Raji (cell line): Measurements from ENCODE around the gene PM20D1.

Experiments used
- POLR2A ChIP-seq: IDR thresholded peaks from 2 replicates; pipeline ENCODE4 v1.6.1; 2011; ENCODE audit warnings: low read depth, low read length, control low read depth; ENCODE audit not compliant: insufficient read depth

Gene PM20D1

DNA sequence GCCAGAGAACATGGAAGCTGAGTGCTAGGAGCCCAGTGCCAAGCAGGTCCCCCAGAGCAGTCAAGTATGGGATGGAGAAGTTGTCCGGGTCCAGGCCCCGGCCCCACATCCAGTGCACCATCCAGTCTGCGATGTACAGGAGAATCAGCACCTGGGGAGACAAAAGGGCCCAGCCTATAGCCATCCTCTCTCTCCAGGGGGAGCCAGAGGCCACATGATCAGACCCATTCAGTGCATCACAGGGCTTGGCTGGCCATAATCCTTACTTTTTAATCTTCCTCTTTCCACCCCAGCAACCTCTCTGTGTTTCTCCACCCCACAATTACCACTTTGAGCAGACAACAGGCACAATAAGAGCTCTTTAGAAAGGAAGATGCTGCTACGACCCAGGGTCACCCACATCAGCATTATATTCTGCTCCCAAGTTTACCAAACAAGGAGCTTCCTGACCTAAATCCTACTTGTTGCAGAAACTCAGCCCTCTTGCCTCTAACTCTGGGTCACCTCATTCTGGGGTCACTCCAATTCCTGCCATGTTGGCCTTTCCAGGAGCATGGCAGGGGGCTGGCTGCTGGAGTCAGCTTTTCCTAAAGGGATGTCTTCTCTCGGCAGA lies 58.3 kb downstream of the PM20D1 start:
- TF ChIP-seq POLR2A, result no peak

DNA sequence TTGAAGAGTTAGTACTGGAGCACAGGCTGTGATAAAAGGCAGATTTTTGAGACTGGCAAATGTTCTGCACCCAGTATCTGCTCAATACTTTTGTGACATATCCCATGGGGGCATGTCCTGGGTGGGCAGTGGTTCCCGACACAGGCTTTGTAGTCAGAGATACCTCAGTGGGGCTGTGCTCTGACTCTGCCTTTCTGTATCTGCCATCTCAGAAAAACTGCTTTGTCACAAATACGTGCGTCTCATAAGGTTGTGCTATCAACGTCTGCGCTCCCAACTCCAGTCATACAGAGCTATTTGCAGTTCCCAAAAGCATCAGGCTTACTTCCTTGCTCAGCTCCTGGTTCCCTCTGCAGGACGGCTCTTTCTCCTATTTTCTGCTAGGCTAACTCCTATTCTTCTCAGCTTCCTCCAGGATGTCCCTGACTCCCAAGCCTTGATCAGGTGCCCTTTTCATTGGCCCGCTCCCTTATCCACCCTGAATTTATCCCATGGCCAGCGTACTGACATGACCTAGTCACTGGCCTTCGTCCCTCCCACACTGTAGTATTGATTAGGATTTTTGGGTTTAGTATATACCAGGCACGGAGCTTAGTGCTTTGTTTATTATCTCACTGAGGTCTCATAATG lies 62.5 kb downstream of the PM20D1 start:
- TF ChIP-seq POLR2A, result no peak

DNA sequence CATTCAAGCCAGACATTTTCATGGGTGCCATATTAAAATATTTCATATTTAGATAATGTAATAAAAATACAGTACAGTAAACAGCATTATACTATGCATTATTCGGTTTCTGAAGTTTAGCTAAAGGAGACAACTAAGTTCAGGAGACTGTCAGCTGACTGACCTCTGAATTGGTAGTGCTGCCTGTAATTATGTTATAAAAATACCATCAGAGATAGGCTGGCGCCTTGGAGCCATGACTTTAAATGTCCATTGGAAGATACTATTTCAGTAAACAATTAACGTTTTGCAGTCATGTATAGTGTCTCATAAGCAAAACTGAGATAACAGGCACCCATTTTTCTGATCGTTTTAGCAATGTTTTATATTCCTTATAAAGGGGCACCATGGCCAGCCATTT lies 63.3 kb downstream of the PM20D1 start:
- TF ChIP-seq POLR2A, result no peak

DNA sequence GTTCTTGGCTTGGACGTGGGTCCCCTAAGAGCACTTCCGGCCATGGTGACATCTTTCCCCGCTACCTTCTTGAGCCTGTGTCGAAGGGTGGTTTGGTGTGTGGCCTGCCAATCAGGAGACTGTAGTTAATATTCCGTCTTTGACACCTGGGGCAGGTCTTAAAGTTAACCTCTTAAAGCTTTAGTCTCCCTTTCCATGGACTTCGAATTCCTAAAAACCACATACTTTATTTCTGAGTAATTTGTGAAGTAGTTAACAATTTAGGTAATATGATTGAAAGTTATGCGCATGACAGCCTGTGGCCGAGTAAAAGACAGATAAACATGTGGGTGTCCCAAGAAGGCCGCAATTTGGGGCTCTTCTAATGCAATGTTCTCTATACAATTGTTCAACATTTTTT lies 64.5 kb downstream of the PM20D1 start:
- TF ChIP-seq POLR2A, result no peak

DNA sequence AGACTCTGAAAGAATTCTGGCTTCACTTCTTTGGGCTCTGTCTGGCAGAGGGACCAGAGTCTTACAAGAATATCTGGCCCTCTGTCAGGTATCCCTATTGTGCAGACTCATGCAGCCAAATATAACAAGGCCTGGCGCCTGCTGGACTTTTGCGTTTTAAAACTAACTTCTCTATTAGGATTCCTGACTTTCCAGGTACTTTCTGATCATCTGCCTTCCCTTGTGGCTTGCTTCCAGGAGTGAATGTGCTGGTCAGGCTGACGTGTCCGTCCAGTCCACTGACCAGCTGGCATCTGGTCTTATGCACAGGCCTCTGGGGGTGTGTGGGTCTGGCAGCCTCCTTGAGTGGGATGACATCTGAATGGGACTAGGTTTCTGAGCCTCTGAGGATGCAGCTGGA lies 66.0 kb downstream of the PM20D1 start:
- no peak for TF ChIP-seq POLR2A

DNA sequence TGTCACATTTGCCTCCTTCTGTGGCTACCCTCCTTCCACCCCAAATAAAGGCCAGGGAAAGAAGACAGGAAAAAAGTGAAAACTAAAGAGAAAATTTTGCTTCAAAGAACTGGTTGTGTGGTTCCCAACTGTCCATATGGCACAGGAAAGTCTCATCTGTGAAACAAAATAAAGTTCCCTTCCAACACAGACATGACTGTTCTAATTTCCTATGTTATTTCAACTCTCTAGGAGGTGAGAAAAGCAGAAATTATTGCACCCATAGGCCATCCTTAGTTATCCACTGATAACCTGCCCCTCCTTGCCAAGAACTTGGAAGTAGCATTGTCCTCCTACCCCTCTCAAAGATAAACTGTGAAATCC lies 66.5 kb downstream of the PM20D1 start:
- no peak for TF ChIP-seq POLR2A

DNA sequence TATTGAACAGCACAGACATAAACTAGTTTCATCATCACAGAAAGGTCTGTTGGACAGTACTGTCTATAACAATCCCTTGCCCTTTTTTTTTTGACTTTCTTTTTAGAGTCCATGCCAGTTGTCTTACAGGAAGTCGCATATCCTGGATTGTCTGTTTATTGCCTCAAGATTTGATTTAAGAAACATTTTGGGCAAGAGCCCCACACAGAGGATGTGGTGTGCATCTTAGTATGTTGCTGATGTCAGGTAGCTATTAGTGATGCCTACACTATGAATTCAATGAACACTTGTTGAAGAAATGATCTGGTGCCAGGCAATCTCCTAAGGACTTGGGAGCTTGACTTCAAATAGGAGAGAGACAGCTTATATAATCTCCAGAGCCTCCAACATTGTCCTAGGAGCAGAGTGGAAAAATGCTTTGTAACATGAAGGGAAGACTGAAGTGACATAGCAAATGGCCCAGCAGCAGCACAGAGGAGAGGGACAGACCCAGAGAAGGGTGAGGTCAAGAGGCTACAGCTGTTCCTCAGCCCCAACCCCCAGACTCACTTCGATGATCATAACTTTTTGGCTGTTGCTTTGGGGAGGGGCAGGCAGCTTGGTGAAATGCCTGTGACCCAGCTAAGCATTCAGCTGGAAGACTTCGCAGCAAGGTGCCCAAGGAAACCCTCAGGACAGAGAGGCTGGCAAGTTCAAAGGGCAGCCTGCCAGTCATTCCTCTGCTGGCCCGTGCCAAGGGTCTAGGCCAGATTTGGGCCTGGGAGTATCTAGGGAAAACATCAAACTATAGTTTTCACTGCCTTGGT lies 67.1 kb downstream of the PM20D1 start:
- no peak for TF ChIP-seq POLR2A

DNA sequence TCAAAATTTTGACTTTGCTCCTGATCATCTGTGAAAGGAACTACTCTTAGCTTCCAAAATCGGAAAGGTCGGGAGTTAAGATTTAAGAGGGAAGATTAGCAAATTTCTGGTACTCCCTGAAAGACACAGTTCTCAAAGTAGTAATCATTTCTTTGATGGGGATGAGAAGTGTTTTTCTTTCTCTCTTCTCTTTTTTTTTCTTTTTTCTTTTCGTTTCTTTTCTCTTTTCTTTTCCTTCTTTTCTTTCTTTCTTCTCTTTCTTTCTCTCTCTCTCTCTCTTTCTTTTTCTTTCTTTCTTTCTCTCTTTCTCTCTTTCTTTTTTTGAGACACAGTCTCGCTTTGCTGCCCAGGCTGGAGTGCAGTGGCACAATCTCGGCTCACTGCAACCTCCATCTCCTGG lies 69.6 kb downstream of the PM20D1 start:
- no peak for TF ChIP-seq POLR2A
